Stimulated activated CD4-positive, alpha-beta T cell treated with anti-CD3 and anti-CD28 coated beads, Interleukin-4, amount 100 ng/mL, for 48 hours (primary cell): ENCODE measurements around the gene KDM1A.
A peak's percentile ranks its signal among the peaks of the same experiment; 100 is the strongest.
"Not testable (repeated sequence)": the region's sequence is repeated elsewhere in the genome, so short reads cannot be mapped to it uniquely, and the experiment has no call there.

Experiments used
- DNase-seq, 2 donors: peaks; one replicate each; pipeline ENCODE4 v3.0.0-alpha.2; 2020; ENCODE audit warnings: low read depth in 2 of 2

Gene KDM1A

DNA sequence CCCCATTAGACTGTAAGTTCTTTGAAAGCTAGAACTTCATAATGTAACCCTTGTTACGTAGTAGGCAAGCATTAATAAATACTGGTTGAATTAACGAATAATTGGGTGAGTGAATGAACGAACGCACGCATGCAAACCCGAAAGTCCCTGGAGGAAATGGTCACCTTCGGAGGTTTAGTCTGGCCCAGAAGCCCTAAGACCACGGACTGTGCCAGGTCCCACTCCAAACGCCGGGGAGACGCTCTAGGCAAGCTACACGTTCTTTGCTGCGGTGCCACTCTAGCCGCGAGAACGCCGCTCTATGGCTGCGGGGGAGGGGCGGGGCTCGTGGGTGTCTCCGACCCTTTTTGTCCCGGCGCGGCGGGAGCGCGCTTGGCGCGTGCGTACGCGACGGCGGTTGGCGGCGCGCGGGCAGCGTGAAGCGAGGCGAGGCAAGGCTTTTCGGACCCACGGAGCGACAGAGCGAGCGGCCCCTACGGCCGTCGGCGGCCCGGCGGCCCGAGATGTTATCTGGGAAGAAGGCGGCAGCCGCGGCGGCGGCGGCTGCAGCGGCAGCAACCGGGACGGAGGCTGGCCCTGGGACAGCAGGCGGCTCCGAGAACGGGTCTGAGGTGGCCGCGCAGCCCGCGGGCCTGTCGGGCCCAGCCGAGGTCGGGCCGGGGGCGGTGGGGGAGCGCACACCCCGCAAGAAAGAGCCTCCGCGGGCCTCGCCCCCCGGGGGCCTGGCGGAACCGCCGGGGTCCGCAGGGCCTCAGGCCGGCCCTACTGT is at the start of gene KDM1A:
TSS of gene KDM1A (plus strand) at position 375 of the 769 bp plus-strand sequence. CDS start at position 504, 129 bp downstream.
- DNase-seq: peak; percentile 92 to 94

GRCh38 chr1:22970096-22970495 is 49.2 kb upstream of the KDM1A start:
- DNase-seq: no peak

DNA sequence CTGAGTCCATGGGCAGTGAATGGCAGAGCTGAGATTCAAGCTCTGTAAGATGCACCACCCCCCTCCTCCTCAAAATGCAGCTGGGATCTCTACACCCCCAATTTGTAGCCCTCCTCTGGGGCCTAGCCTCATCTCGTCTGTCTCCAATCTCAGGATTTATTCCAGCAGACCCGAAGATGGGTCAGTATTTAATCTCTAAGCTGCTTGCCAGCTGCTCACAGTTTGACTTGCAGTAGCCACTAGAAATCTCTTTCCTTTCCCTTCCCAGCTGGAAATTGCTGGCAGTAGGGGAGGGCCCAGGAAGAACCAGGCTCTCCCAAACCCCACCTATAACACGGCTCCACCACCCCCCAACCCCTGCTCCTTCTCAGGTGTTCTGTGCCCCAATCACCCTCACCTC is 48.1 kb upstream of the KDM1A start:
- DNase-seq: no peak

- DNase-seq: no peak
These were observed 47.5 kb upstream of the KDM1A start for GRCh38 chr1:22971611-22972405.

DNA sequence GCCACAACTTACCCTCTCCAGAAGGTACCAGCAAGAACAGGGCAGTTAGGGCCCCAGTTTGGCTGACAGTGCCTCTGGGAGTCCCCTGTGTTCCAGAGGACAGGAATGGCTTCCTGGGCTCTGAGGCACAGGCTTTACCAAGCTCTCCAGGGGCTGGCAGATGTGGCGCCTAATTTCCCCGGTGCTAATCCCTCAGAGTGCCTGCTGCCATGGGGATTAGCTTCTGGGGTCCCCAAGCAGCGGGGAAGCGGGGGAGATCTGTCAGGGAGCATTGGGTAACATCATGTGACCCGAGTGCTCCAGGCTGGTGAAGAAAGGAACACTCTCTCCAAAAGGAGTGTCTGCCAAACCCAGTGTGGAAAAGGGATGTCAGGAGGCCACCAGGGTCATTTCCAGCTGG is 46.5 kb upstream of the KDM1A start, which contains the start of gene LACTBL1:
TSS of gene LACTBL1 (minus strand) at position 107 of the 400 bp plus-strand sequence. CDS start 550 bp downstream, outside the sequence.
- DNase-seq: no peak

- DNase-seq: no peak
These were observed 43.6 kb upstream of the KDM1A start for GRCh38 chr1:22975694-22976093.

DNA sequence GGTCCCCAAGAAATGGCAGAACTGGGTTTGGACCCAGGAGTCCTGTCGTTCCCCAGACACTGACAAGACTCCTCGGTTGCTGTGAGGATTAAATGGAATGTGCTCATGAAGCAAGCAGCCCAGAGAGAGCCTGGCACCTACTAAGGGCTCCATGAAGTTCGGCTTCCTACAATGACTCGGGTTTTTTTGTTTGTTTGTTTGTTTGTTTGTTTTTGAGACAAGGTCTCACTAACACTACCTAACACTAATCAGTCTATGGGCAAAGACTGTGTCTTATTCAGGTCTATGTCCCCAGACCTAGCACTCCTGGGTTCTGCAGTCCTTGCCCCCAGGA is 43.2 kb upstream of the KDM1A start:
- no peak for DNase-seq

DNA sequence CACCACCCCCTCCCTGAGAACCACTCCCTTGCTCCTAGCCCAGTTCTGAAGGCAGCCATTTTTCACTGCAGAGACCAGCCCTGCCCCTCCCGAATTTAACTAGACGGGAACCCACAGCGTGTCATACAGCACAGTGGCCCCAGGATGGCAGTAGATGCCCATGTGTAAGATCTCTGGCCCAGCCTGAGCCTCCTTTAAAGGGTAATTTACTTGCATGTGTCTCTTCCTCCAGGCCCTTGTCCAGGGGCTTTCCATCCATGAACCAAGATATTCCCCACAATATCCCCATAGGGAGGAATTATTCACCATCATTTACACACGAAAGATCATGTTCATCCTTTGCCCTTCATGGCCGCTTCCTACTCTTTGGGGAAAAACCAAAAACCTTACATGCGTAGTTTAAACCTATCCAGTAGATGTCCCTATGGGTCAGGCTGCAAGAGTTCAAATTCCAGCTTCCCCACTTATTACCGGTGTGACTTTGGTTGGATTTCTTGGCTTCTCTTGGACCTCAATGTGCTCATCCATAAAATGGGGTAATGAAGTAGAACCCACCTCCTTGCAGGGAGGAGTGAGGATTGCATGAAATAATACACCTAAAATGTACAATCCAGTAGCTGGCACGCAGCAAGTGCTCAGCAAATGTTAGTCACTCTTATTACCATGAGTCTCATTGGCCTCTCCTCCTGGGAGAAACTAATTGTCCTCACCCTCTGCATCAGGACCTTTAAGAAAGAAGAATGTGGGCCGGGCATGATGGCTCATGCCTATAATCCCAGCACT is 42.6 kb upstream of the KDM1A start:
- DNase-seq: peak; percentile 15 to 33

GRCh38 chr1:22978299-22978698 is 41.0 kb upstream of the KDM1A start:
- no peak for DNase-seq

DNA sequence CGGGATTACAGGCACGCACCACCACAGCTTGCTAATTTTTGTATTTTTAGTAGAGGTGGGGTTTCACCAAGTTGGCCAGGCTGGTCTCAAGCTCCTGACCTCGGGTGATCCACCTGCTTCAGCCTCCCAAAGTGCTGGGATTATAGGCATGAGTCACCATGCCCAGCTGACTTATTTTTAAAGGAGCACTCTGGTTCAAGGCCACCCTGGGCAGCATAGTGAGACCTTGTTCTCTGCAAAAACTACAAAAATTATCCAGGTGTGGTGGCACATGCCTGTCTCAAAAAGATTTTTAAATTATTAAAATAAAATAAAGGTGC is 38.8 kb upstream of the KDM1A start:
- not testable (repeated sequence) for DNase-seq

- no peak for DNase-seq
These were observed 35.3 kb upstream of the KDM1A start for GRCh38 chr1:22983944-22984343.

DNA sequence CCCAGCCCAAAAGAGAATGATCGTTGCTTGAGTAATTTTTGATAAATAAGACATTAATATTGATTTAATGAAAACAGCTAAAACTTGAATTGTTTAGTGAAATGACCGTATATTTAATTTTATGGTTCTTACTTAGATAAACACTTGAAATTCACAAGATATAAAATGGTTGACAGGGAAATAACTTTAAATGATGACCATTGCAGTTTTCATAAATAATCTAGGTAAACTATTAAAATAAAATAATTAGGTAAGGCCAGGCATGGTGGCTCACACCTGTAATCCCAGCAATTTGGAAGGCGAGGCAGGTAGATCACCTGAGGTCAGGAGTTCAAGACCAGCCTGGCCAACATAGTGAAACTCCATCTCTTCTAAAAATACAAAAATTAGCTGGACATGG is 26.9 kb upstream of the KDM1A start:
- not testable (repeated sequence) for DNase-seq

DNA sequence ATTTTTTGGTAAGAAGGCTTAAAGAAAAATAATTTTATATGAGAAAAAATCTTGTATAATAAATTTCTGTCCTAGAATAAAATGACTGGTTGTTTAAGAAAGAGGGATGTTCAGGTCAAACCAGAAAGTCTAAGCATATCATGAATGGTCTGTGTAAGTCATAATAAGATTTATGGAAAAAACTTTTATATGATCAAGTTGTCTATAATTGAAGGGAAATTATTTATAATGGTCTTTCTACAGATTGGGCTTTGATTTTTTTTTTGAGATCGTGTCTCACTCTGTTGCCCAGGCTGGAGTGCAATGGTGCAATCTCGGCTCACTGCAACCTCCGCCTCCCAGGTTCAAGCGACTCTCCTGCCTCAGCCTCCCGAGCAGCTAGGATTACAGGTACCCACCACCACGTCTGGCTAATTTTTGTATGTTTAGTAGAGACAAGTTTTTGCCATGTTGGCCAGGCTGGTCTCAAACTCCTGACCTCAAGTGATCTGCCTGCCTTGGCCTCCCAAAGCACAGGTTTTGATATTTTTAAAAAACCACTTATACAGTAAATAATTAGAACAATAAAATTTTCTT is 26.0 kb upstream of the KDM1A start:
- not testable (repeated sequence) for DNase-seq

DNA sequence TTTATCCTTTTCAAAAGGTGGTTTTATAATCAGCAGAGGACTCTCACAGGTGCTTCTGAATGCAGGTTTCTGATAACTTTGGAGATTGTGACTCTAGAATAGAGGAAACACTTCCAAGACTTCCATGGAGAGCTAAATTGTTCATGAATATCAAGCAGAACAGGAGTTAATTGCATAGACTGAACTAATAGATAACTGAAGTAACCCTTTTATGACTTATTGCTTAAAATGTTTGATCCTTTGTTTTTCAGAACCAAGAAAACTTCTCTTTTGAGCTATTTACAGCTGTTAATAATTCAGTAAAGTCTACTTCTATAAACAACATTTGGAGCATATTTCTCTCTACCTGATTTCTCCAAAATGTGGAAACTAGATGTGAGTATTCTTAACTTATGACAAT is 23.5 kb upstream of the KDM1A start:
- DNase-seq: no peak

DNA sequence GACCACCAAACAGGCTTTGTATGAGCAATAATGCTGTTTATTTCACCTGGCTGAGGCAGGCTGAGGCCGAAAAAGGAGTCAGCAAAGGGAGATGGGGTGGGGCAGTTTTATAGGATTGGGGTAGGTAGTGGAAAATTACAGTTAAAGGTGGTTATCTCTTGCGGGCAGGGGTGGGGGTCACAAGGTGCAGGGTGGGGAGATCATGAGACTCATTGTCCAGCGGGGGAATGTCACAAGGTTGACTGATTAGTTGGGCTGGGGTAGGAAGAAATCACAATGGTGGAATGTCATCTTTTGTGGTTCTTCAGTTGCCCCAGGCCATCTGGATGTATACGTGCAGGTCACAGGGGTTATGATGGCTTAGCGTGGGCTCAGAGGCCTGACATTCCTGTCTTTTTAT is 21.7 kb upstream of the KDM1A start:
- not testable (repeated sequence) for DNase-seq

GRCh38 chr1:23000133-23000532 is 19.1 kb upstream of the KDM1A start:
- DNase-seq: not testable (repeated sequence)

GRCh38 chr1:23002218-23002617 is 17.1 kb upstream of the KDM1A start:
- DNase-seq: not testable (repeated sequence)

- DNase-seq: no peak
These were observed 15.2 kb upstream of the KDM1A start for GRCh38 chr1:23004112-23004511.

DNA sequence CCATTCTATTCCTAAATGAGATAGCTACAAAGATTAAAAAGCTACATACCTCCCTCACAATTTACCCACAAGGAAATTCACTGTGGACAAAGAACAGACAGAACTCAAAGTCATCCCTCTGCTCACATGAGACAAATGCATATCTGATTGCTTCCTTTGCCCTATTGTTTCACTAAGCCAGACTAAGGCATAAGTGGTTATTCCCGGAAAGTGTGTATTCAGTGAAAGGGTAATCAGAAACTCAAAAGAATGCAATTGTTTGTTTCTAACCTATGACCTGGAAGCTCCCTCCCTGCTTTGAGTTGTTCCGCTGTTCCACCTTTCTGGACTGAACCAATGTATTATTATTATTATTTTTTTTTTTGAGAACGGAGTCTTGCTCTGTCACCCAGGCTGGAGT is 14.5 kb upstream of the KDM1A start:
- not testable (repeated sequence) for DNase-seq

DNA sequence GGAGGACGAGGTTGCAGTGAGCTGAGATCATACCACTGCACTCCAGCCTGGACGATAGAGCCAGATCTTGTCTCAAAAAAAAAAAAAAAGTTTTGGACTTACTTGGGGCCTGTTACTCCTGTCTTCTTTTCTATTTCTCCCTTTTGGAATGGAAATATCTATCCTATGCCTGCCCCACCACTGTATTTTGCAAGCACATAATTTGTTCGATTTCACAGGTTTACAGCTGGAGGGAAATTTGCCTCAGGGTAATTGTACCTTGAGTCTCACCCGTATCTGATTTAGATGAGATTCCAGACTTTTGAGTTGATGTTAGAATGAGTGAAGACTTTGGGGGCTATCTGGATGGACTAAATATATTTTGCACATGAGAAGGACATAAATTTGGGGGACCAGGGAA is 12.2 kb upstream of the KDM1A start:
- DNase-seq: no peak

DNA sequence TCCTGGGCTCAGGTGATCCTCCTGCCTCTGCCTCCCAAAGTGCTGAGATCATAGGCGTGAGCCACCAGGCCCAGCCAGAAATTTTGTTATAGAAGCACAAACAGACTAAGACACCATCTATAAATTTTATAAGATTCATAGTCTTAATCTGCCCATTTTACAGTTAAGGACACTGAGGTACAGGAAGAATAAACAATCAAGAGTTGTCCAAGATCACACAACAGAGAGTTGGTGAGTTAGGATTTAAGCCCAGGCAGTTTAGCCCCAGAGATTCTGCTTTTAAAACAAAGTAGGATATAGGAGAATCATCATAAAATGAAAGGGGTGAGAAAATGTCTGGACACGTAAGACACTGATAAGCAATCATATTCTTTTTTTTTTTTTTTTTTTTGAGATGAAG is 10.4 kb upstream of the KDM1A start:
- DNase-seq: no peak

- DNase-seq: not testable (repeated sequence)
These were observed 9.2 kb upstream of the KDM1A start for GRCh38 chr1:23010025-23010424.
